HTR-8/SVneo (cell line): Measurements from ENCODE around the gene POLR3G.
A peak's percentile ranks its signal among the peaks of the same experiment; 100 is the strongest.

Source experiments
- DNase-seq: peaks from one replicate; pipeline ENCODE4 v3.0.0; 2011; ENCODE audit warnings: low spot score, mixed read lengths; ENCODE audit not compliant: insufficient read length
- FAIRE-seq: peaks from 2 replicates; lab custom pipeline; 2011; peaks lifted over from hg19 to GRCh38; lab: Jason Lieb, UNC

The POLR3G gene

GRCh38 chr5:90548069-90548593 is 73.5 kb downstream of the POLR3G start:
- peak; percentile 7 for DNase-seq
- no peak for FAIRE-seq

GRCh38 chr5:90549223-90549622 is 74.6 kb downstream of the POLR3G start:
- FAIRE-seq (no peak), DNase-seq (no peak)

- no peak for DNase-seq
- FAIRE-seq, result no peak
Observed at GRCh38 chr5:90549729-90550275, 75.1 kb downstream of the POLR3G start.

- DNase-seq (no peak), FAIRE-seq (no peak)
Observed at GRCh38 chr5:90550963-90551362, 76.3 kb downstream of the POLR3G start.

- FAIRE-seq, result no peak
- no peak for DNase-seq
Observed at GRCh38 chr5:90551376-90551775, 76.7 kb downstream of the POLR3G start.

- no peak for DNase-seq
Observed at GRCh38 chr5:90553711-90554110, 79.0 kb downstream of the POLR3G start.

GRCh38 chr5:90554358-90555006 is 79.8 kb downstream of the POLR3G start:
- FAIRE-seq (no peak), DNase-seq (no peak)

More at GRCh38 chr5:90553711-90554110, 79.0 kb downstream of the POLR3G start:
- FAIRE-seq, result no peak

GRCh38 chr5:90555666-90556065 is 81.0 kb downstream of the POLR3G start:
- FAIRE-seq (no peak), DNase-seq (no peak)

GRCh38 chr5:90557391-90557790 is 82.7 kb downstream of the POLR3G start:
- FAIRE-seq, result no peak
- DNase-seq, result no peak

- FAIRE-seq (no peak), DNase-seq (no peak)
Observed at GRCh38 chr5:90557871-90558270, 83.2 kb downstream of the POLR3G start.

- DNase-seq (peak; percentile 58), FAIRE-seq (peak; percentile 48)
Observed at GRCh38 chr5:90558344-90559192, 83.9 kb downstream of the POLR3G start, which contains the start of gene ADGRV1. Gene ADGRV1 (plus strand): TSS chr5:90558797. CDS start chr5:90558896, 99 bp downstream.

- no peak for FAIRE-seq
- no peak for DNase-seq
Observed at GRCh38 chr5:90560771-90561170, 86.1 kb downstream of the POLR3G start.

GRCh38 chr5:90561766-90562165 is 87.1 kb downstream of the POLR3G start:
- DNase-seq, result no peak

GRCh38 chr5:90562341-90562740 is 87.7 kb downstream of the POLR3G start:
- no peak for FAIRE-seq
- no peak for DNase-seq

More at GRCh38 chr5:90561766-90562165, 87.1 kb downstream of the POLR3G start:
- no peak for FAIRE-seq

- DNase-seq, result no peak
Observed at GRCh38 chr5:90563108-90563507, 88.4 kb downstream of the POLR3G start.

More at GRCh38 chr5:90563108-90563507, 88.4 kb downstream of the POLR3G start:
- FAIRE-seq, result no peak
